Keratinocyte (primary cell): ENCODE data around the gene ARHGEF37. TPM values are rescaled to one million over a fixed set of nuclear protein-coding genes. Genes with fewer than 3 reads are reported as not detected.

Experiments
- DNase-seq: peaks from one replicate; pipeline ENCODE4 v3.0.0-alpha.2; 2011; ENCODE audit warnings: low read depth, missing footprints, low spot score
- FAIRE-seq: peaks from 2 replicates; lab custom pipeline; 2011; peaks lifted over from hg19 to GRCh38; lab: Jason Lieb, UNC
- H2AFZ ChIP-seq: 2 replicates; pipeline ENCODE4 v1.6.0; 2012; ENCODE audit warnings: low read length, control low read depth, inconsistent platforms; ENCODE audit not compliant: control insufficient read depth
- H3K27ac ChIP-seq: 2 replicates; pipeline ENCODE4 v1.5.1; 2011; ENCODE audit warnings: low read length; ENCODE audit not compliant: control insufficient read depth, insufficient read depth
- H3K27me3 ChIP-seq: 3 replicates; pipeline ENCODE4 v1.6.0; 2011; ENCODE audit warnings: low read length; ENCODE audit not compliant: control insufficient read depth, insufficient read depth; ENCODE audit errors: extremely low read depth
- H3K36me3 ChIP-seq, 2 experiments: 2 replicates in 1 of 2; 3 replicates in 1 of 2; pipeline ENCODE4 v1.5.1; 2011; ENCODE audit warnings: low read length in 2 of 2, mild to moderate bottlenecking in 1 of 2; ENCODE audit not compliant: control insufficient read depth in 2 of 2, insufficient read depth in 2 of 2; ENCODE audit errors: extremely low read depth in 1 of 2
- H3K4me1 ChIP-seq: 3 replicates; pipeline ENCODE4 v1.5.1; 2011; ENCODE audit warnings: low read length; ENCODE audit not compliant: control insufficient read depth, insufficient read depth; ENCODE audit errors: extremely low read depth
- H3K4me2 ChIP-seq: 3 replicates; pipeline ENCODE4 v1.6.0; 2011; ENCODE audit warnings: low read depth, low read length; ENCODE audit not compliant: control insufficient read depth, insufficient read depth; ENCODE audit errors: extremely low read depth
- H3K4me3 ChIP-seq, 3 experiments: fragments of 200-600 bp in 1 of 3; sonication (generic) in 1 of 3; 2 replicates in 2 of 3; 3 replicates in 1 of 3; pipeline ENCODE4 v1.5.1; 2011 to 2016; ENCODE audit warnings: low read length in 3 of 3, mild to moderate bottlenecking in 3 of 3, control low read depth in 2 of 3, inconsistent platforms in 1 of 3, low read depth in 1 of 3, mixed read lengths in 1 of 3, mixed run types in 1 of 3, moderate library complexity in 1 of 3; ENCODE audit not compliant: control insufficient read depth in 2 of 3, insufficient read depth in 2 of 3; ENCODE audit errors: extremely low read depth in 1 of 3
- H3K79me2 ChIP-seq: 2 replicates; pipeline ENCODE4 v1.6.0; 2012; ENCODE audit warnings: low read length; ENCODE audit not compliant: control insufficient read depth, insufficient read depth
- H3K9ac ChIP-seq: 3 replicates; pipeline ENCODE4 v1.6.0; 2011; ENCODE audit warnings: low read length; ENCODE audit not compliant: control insufficient read depth, insufficient read depth; ENCODE audit errors: extremely low read depth
- H3K9me1 ChIP-seq: 3 replicates; pipeline ENCODE4 v1.6.0; 2011; ENCODE audit warnings: low read length; ENCODE audit not compliant: control insufficient read depth, insufficient read depth; ENCODE audit errors: extremely low read depth
- H3K9me3 ChIP-seq: 2 replicates; pipeline ENCODE4 v1.5.1; 2012; ENCODE audit warnings: low read depth, low read length; ENCODE audit not compliant: control insufficient read depth
- H4K20me1 ChIP-seq: 3 replicates; pipeline ENCODE4 v1.6.0; 2011; ENCODE audit warnings: low read length; ENCODE audit not compliant: control insufficient read depth, insufficient read depth; ENCODE audit errors: extremely low read depth
- EZH2 ChIP-seq: IDR thresholded peaks from one replicate; pipeline ENCODE4 v1.6.1; 2012; ENCODE audit warnings: inconsistent platforms, mild to moderate bottlenecking, low read length, moderate library complexity
- dilution Hi-C: fragments of 300-500 bp; cut with MboI; formaldehyde crosslinking; loops from one replicate; pipeline ENCODE4 v1.7.0; 2020; ENCODE audit warnings: low sequenced_read_pairs; ENCODE audit not compliant: extremely low pct_ligation_motif_present
- polyA plus RNA-seq, 5 experiments: library from polyadenylated mRNA; depleted of rRNA in 3 of 5; stranded (reverse) in 3 of 5; stranded (forward) in 1 of 5; unstranded in 1 of 5; fragments of >200 nt; gene quantifications; 1 replicate in 1 of 5; 2 replicates in 3 of 5; 3 replicates in 1 of 5; pipeline versions ENCODE4 v1.2.1 to v1.2.3, GENCODE V29; 2011 to 2012; ENCODE audit warnings: missing spikeins in 2 of 5, low read depth in 1 of 5, low replicate concordance in 1 of 5
- TF ChIP-seq, protein P1 (sequence below), 3 experiments: IDR thresholded peaks in 1 of 3; conservative IDR thresholded peaks in 1 of 3; optimal IDR thresholded peaks in 1 of 3; 2 replicates in 2 of 3; 3 replicates in 1 of 3; pipeline versions ENCODE3 to v1.5.1; 2011; ENCODE audit warnings: low read length in 3 of 3, mild to moderate bottlenecking in 3 of 3, moderate library complexity in 2 of 3, control low read depth in 1 of 3, inconsistent platforms in 1 of 3; ENCODE audit not compliant: insufficient read depth in 2 of 3; ENCODE audit errors: extremely low read depth in 1 of 3

Gene ARHGEF37
- polyA plus RNA-seq, 1 donor (not counting 4 experiments of a cell fraction or from before 2014, with no cell fraction given): 8.7 TPM

DNA sequence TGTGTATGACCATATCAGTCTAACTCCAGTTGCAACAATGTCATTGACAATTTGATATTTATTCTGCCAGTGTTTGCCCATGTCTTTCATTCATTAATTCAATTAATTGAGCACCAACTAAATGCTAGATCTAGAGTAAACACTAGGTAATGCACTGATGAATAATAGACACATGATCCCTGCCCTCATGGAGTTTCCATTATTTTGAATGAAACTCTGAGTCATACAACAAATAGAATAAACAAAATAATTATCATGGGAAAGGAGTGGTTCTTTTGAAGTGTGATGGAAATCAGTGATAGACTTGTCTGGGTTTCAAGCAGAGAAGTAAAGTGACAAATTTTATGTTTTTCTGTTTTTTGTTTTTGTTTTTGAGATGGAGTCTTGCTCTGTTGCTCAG is 4.6 kb downstream of the ARHGEF37 start:
- dilution Hi-C loops: no loop called here
- no peak for FAIRE-seq
- Histone ChIP-seq H3K4me1 (peaks cover 19% of the 10 kb centered on the region), H2AFZ (no peak overlapping the region), H3K9me1 (no peaks in the 10 kb centered on the region), H3K9me3 (no peaks in the 10 kb centered on the region), H3K4me2 (no peak overlapping the region), H3K27me3 (no peaks in the 10 kb centered on the region), H4K20me1 (no peaks in the 10 kb centered on the region), H3K9ac (no peak overlapping the region), H3K4me3 (no peak overlapping the region), H3K36me3 (no peaks in the 10 kb centered on the region), H3K79me2 (no peaks in the 10 kb centered on the region), H3K27ac (no peak overlapping the region)
- DNase-seq: no peak
- TF ChIP-seq, protein P1, sequence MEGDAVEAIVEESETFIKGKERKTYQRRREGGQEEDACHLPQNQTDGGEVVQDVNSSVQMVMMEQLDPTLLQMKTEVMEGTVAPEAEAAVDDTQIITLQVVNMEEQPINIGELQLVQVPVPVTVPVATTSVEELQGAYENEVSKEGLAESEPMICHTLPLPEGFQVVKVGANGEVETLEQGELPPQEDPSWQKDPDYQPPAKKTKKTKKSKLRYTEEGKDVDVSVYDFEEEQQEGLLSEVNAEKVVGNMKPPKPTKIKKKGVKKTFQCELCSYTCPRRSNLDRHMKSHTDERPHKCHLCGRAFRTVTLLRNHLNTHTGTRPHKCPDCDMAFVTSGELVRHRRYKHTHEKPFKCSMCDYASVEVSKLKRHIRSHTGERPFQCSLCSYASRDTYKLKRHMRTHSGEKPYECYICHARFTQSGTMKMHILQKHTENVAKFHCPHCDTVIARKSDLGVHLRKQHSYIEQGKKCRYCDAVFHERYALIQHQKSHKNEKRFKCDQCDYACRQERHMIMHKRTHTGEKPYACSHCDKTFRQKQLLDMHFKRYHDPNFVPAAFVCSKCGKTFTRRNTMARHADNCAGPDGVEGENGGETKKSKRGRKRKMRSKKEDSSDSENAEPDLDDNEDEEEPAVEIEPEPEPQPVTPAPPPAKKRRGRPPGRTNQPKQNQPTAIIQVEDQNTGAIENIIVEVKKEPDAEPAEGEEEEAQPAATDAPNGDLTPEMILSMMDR (optimal IDR thresholded peaks at IDR 0.05 in 1 of 3, IDR thresholded peaks at IDR 0.05 in 1 of 3, conservative IDR thresholded peaks at IDR 0.05 in 1 of 3; ENCODE audit: extremely low read depth in 1 of 3, insufficient read depth in 2 of 3, low read length in 3 of 3): no peak
- no peak for TF ChIP-seq EZH2

DNA sequence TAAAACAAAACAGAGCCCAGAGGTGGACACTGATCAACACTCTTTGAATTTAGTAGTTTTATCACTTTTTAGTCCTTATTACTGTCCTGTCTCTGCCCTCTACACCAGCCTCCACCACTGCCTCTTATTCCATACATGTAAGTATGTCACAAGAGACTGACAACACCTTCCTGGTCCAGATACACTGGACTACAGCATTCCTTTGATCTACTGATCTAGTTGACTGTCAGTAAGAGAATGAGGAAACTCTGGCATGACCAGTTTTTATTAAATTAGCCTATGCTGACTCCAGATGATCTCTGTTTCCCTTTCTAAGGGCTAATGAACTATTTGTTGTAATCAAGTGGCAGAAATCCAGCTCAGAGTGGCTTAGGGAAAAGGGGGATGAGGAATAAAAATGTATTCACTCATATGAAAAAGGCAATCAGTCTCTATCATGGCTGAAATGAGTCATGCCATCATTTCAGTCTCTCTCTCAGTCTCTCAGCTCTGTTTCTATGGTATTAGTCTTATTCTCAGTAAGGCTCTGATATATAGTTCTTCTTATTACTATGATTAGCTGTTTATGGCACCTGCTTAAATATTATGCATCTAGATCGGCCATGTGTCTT is 5.5 kb downstream of the ARHGEF37 start:
- dilution Hi-C loops: no loop called here

More for the DNA sequence above, 5.5 kb downstream of the ARHGEF37 start:
- DNase-seq: no peak
- H3K9ac ChIP-seq: no peak overlapping the region
- no peaks in the 10 kb centered on the region for H3K27me3 ChIP-seq
- TF ChIP-seq, protein P1 (optimal IDR thresholded peaks at IDR 0.05 in 1 of 3, IDR thresholded peaks at IDR 0.05 in 1 of 3, conservative IDR thresholded peaks at IDR 0.05 in 1 of 3; ENCODE audit: extremely low read depth in 1 of 3, insufficient read depth in 2 of 3, low read length in 3 of 3): no peak
- TF ChIP-seq EZH2: no peak
- H3K4me3 ChIP-seq: no peak overlapping the region
- H3K9me1 ChIP-seq: no peaks in the 10 kb centered on the region
- no peak for FAIRE-seq
- no peaks in the 10 kb centered on the region for H3K36me3 ChIP-seq
- no peaks in the 10 kb centered on the region for H3K9me3 ChIP-seq
- no peaks in the 10 kb centered on the region for H4K20me1 ChIP-seq
- peaks cover 14% of the 10 kb centered on the region for H3K4me1 ChIP-seq
- no peak overlapping the region for H3K4me2 ChIP-seq
- H3K79me2 ChIP-seq: no peaks in the 10 kb centered on the region
- no peak overlapping the region for H2AFZ ChIP-seq
- no peak overlapping the region for H3K27ac ChIP-seq
